ENCODE measurements around the gene NOTCH2.
A peak's percentile ranks its signal among the peaks of the same experiment; 100 is the strongest.

The NOTCH2 gene

GRCh38 chr1:119971710-119972570 lies 97.5 kb downstream of the NOTCH2 start (continued):
- TF ChIP-seq, protein P1, sequence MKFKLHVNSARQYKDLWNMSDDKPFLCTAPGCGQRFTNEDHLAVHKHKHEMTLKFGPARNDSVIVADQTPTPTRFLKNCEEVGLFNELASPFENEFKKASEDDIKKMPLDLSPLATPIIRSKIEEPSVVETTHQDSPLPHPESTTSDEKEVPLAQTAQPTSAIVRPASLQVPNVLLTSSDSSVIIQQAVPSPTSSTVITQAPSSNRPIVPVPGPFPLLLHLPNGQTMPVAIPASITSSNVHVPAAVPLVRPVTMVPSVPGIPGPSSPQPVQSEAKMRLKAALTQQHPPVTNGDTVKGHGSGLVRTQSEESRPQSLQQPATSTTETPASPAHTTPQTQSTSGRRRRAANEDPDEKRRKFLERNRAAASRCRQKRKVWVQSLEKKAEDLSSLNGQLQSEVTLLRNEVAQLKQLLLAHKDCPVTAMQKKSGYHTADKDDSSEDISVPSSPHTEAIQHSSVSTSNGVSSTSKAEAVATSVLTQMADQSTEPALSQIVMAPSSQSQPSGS (tag by site-specific recombination; IDR thresholded peaks at IDR 0.05; ENCODE audit: low read depth): peak; percentile 96
- 0 out of 2 replicates have a peak, but pooled peaks have one; percentile 34 for TF ChIP-seq KLF16 (tag by site-specific recombination; IDR thresholded peaks at IDR 0.05)
- TF ChIP-seq ZNF10 (tag by site-specific recombination; IDR thresholded peaks at IDR 0.05): 0 out of 2 replicates have a peak, but pooled peaks have one; percentile 55
- peak; percentile 81 for TF ChIP-seq SCRT2 (tag by site-specific recombination; IDR thresholded peaks at IDR 0.05)
- 0 out of 2 replicates have a peak, but pooled peaks have one; percentile 36 for TF ChIP-seq YY2 (tag by site-specific recombination; IDR thresholded peaks at IDR 0.05)
- peak; percentile 36; the same call in 1 of the 2 replicates for TF ChIP-seq ZBTB21 (tag by site-specific recombination; IDR thresholded peaks at IDR 0.05)
- TF ChIP-seq, protein P2, sequence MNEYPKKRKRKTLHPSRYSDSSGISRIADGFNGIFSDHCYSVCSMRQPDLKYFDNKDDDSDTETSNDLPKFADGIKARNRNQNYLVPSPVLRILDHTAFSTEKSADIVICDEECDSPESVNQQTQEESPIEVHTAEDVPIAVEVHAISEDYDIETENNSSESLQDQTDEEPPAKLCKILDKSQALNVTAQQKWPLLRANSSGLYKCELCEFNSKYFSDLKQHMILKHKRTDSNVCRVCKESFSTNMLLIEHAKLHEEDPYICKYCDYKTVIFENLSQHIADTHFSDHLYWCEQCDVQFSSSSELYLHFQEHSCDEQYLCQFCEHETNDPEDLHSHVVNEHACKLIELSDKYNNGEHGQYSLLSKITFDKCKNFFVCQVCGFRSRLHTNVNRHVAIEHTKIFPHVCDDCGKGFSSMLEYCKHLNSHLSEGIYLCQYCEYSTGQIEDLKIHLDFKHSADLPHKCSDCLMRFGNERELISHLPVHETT (tag by site-specific recombination; IDR thresholded peaks at IDR 0.05): 0 out of 2 replicates have a peak, but pooled peaks have one; percentile 28
- peak; percentile 59 for TF ChIP-seq SP7 (tag by site-specific recombination; IDR thresholded peaks at IDR 0.05)
- TF ChIP-seq ZEB2 (tag by site-specific recombination; IDR thresholded peaks at IDR 0.05): 0 out of 2 replicates have a peak, but pooled peaks have one; percentile 25
- TF ChIP-seq KLF9 (tag by site-specific recombination; IDR thresholded peaks at IDR 0.05; ENCODE audit: low read depth): peak; percentile 15; the same call in 1 of the 2 replicates
- TF ChIP-seq OSR2 (tag by site-specific recombination; IDR thresholded peaks at IDR 0.05): peak; percentile 17; the same call in 1 of the 2 replicates
- TF ChIP-seq SCRT1 (tag by site-specific recombination; IDR thresholded peaks at IDR 0.05; ENCODE audit: borderline replicate concordance): 0 out of 2 replicates have a peak, but pooled peaks have one; percentile 51
- TF ChIP-seq ZNF239 (tag by site-specific recombination; IDR thresholded peaks at IDR 0.05): 0 out of 2 replicates have a peak, but pooled peaks have one; percentile 36
- TF ChIP-seq ZNF335 (tag by site-specific recombination; conservative IDR thresholded peaks at IDR 0.05): no peak
- peak; percentile 89 for TF ChIP-seq ZNF366 (tag by site-specific recombination; conservative IDR thresholded peaks at IDR 0.05)
- TF ChIP-seq, protein P3, sequence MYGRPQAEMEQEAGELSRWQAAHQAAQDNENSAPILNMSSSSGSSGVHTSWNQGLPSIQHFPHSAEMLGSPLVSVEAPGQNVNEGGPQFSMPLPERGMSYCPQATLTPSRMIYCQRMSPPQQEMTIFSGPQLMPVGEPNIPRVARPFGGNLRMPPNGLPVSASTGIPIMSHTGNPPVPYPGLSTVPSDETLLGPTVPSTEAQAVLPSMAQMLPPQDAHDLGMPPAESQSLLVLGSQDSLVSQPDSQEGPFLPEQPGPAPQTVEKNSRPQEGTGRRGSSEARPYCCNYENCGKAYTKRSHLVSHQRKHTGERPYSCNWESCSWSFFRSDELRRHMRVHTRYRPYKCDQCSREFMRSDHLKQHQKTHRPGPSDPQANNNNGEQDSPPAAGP (tag by site-specific recombination; IDR thresholded peaks at IDR 0.05): 0 out of 2 replicates have a peak, but pooled peaks have one; percentile 47
- TF ChIP-seq ZNF629 (tag by site-specific recombination; IDR thresholded peaks at IDR 0.05): peak; percentile 80
- TF ChIP-seq, protein P4, sequence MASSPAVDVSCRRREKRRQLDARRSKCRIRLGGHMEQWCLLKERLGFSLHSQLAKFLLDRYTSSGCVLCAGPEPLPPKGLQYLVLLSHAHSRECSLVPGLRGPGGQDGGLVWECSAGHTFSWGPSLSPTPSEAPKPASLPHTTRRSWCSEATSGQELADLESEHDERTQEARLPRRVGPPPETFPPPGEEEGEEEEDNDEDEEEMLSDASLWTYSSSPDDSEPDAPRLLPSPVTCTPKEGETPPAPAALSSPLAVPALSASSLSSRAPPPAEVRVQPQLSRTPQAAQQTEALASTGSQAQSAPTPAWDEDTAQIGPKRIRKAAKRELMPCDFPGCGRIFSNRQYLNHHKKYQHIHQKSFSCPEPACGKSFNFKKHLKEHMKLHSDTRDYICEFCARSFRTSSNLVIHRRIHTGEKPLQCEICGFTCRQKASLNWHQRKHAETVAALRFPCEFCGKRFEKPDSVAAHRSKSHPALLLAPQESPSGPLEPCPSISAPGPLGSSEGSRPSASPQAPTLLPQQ (tag by site-specific recombination; IDR thresholded peaks at IDR 0.05): peak; percentile 47; the same call in 1 of the 2 replicates
- TF ChIP-seq PRDM1 (tag by site-specific recombination; IDR thresholded peaks at IDR 0.05): peak; percentile 94
- no peak for TF ChIP-seq ZNF514 (tag by site-specific recombination; IDR thresholded peaks at IDR 0.05)
- no peak for TF ChIP-seq ZNF26 (tag by site-specific recombination; IDR thresholded peaks at IDR 0.05)
- TF ChIP-seq, protein P5, sequence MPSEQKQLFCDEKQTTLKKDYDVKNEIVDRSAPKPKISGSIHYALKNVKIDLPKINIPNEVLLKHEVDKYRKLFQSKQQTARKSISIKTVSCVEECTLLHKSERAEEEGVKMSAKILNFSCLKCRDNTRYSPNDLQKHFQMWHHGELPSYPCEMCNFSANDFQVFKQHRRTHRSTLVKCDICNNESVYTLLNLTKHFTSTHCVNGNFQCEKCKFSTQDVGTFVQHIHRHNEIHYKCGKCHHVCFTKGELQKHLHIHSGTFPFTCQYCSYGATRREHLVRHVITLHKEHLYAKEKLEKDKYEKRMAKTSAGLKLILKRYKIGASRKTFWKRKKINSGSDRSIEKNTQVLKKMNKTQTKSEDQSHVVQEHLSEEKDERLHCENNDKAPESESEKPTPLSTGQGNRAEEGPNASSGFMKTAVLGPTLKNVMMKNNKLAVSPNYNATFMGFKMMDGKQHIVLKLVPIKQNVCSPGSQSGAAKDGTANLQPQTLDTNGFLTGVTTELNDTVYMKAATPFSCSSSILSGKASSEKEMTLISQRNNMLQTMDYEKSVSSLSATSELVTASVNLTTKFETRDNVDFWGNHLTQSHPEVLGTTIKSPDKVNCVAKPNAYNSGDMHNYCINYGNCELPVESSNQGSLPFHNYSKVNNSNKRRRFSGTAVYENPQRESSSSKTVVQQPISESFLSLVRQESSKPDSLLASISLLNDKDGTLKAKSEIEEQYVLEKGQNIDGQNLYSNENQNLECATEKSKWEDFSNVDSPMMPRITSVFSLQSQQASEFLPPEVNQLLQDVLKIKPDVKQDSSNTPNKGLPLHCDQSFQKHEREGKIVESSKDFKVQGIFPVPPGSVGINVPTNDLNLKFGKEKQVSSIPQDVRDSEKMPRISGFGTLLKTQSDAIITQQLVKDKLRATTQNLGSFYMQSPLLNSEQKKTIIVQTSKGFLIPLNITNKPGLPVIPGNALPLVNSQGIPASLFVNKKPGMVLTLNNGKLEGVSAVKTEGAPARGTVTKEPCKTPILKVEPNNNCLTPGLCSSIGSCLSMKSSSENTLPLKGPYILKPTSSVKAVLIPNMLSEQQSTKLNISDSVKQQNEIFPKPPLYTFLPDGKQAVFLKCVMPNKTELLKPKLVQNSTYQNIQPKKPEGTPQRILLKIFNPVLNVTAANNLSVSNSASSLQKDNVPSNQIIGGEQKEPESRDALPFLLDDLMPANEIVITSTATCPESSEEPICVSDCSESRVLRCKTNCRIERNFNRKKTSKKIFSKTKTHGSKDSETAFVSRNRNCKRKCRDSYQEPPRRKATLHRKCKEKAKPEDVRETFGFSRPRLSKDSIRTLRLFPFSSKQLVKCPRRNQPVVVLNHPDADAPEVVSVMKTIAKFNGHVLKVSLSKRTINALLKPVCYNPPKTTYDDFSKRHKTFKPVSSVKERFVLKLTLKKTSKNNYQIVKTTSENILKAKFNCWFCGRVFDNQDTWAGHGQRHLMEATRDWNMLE (tag by site-specific recombination; conservative IDR thresholded peaks at IDR 0.05; ENCODE audit: low read depth): no peak
- peak; percentile 87 for TF ChIP-seq WT1 (tag by site-specific recombination; IDR thresholded peaks at IDR 0.05)
